GM13977 (cell line): ENCODE data around the gene RAP2A.

Experiments used
- DNase-seq: peaks from one replicate; pipeline ENCODE4 v3.0.0; 2012; ENCODE audit warnings: low spot score
- in situ Hi-C: fragments of 300-500 bp; cut with MboI; formaldehyde crosslinking; loops from one replicate; pipeline ENCODE4 v1.12.0; 2022; ENCODE audit warnings: low sequenced_read_pairs, low pct_unique_long_range_greater_than_20kb, mixed read lengths, inconsistent platforms; ENCODE audit not compliant: unreplicated experiment
- TF ChIP-seq, protein P1 (sequence below): IDR thresholded peaks from 2 replicates; pipeline ENCODE4 v1.5.1; 2012; ENCODE audit warnings: mild to moderate bottlenecking, control low read depth; ENCODE audit not compliant: insufficient read depth; ENCODE audit errors: extremely low read depth, missing control alignments

RAP2A gene

GRCh38 chr13:97434397-97435201, 630 bp downstream of the RAP2A start:
- TF ChIP-seq, protein P1, sequence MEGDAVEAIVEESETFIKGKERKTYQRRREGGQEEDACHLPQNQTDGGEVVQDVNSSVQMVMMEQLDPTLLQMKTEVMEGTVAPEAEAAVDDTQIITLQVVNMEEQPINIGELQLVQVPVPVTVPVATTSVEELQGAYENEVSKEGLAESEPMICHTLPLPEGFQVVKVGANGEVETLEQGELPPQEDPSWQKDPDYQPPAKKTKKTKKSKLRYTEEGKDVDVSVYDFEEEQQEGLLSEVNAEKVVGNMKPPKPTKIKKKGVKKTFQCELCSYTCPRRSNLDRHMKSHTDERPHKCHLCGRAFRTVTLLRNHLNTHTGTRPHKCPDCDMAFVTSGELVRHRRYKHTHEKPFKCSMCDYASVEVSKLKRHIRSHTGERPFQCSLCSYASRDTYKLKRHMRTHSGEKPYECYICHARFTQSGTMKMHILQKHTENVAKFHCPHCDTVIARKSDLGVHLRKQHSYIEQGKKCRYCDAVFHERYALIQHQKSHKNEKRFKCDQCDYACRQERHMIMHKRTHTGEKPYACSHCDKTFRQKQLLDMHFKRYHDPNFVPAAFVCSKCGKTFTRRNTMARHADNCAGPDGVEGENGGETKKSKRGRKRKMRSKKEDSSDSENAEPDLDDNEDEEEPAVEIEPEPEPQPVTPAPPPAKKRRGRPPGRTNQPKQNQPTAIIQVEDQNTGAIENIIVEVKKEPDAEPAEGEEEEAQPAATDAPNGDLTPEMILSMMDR: no peak
- no peak for DNase-seq
- in situ Hi-C loops: no loop called here

GRCh38 chr13:97435323-97435722, 1.4 kb downstream of the RAP2A start:
- TF ChIP-seq, protein P1: no peak
- no peak for DNase-seq
- in situ Hi-C loops: no loop called here

- TF ChIP-seq, protein P1: no peak
- in situ Hi-C loops: no loop called here
These were observed 1.8 kb downstream of the RAP2A start for GRCh38 chr13:97435794-97436193.

GRCh38 chr13:97436845-97437244, 2.9 kb downstream of the RAP2A start:
- DNase-seq: no peak
- TF ChIP-seq, protein P1: no peak
- in situ Hi-C loops: no loop called here

More at GRCh38 chr13:97435794-97436193, 1.8 kb downstream of the RAP2A start:
- no peak for DNase-seq

DNA sequence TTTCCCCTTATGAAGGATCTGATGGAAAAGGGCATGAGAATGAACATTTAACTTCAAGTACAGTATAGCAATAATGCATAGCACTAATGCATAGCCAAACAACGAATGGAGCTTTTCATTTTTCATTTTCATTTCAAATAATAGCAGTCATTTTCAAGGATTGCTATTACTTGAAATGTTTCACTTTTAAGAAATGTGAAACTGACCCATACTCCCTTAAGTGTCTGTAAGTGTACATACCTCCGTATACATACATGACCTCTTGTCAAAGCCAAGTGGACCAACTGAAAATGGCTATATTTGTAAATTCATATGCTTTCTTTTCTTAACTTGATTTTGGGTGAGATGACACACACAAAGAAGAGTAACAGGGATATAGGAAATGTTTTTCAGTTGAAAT, 3.8 kb downstream of the RAP2A start:
- in situ Hi-C loops: no loop called here
- TF ChIP-seq, protein P1: no peak
- no peak for DNase-seq

DNA sequence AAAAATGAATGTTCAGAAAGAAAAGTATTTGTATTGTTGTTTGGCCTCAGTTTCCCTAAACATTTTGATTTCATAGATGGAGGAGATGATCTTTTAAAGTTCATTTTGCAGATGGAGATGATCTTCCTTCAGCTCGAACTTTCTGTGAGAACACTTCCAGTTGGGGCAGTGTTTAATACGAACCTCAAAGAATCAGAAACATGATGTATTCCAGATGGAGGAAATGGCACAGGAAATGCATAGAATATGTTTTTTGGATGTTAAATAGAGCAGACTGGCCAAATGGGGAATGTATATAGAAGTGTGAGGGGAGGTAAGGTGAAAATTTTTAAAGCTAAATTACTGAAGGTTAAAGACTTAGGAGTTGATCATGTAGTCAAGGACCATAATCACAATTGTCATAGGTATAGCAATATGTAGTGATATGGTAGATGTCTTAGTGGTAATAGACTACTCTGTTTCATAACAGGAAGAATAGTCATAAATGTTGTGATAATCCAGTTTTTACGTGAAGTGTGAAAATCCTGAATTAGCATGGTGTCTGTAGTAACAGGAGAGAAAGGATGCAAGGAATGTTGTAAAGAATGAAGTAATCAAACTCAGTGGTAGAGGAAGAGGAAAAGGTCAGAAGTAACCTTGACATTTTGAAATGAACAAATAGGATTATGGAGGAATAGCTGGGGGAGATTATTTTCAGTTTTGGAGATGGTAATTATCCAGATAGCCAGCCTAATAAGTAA, 5.1 kb downstream of the RAP2A start:
- in situ Hi-C loops: no loop called here
- TF ChIP-seq, protein P1: no peak

More for the DNA sequence above, 5.1 kb downstream of the RAP2A start:
- no peak for DNase-seq
